ENCODE results near the gene GPR152. TPM values are rescaled to one million over a fixed set of nuclear protein-coding genes. Genes with fewer than 3 reads are reported as not detected.

GPR152 gene
- total and polyA plus RNA-seq, 2 donors (not counting 3 experiments of a cell fraction or from before 2014, with no cell fraction given): not detected

- no peaks in the 10 kb centered on the region for H3K79me2 ChIP-seq (ENCODE audit: control insufficient read depth, insufficient read depth, low read length)
- intact Hi-C loops (cut with micrococcal nuclease): no loop called here
- no peak overlapping the region for H3K9ac ChIP-seq (replicated peaks; ENCODE audit: extremely low read depth, insufficient read depth, low read length)
- POLR2A ChIA-PET: no interaction called here
- H3K9me1 ChIP-seq (replicated peaks; ENCODE audit: control insufficient read depth, extremely low read depth, insufficient read depth, low read length): no peaks in the 10 kb centered on the region
- FAIRE-seq (no peak), DNase-seq (ENCODE audit: low read depth, low spot score) (no peak)
- H3K27me3 ChIP-seq (ENCODE audit: control insufficient read depth in 2 of 2, insufficient read depth in 2 of 2, low read length in 2 of 2): no peaks in the 10 kb centered on the region
- H3K9me3 ChIP-seq (replicated peaks; ENCODE audit: control insufficient read depth, insufficient read depth, low read length): no peaks in the 10 kb centered on the region
- no peaks in the 10 kb centered on the region for H4K20me1 ChIP-seq (replicated peaks; ENCODE audit: control insufficient read depth, extremely low read depth, insufficient read depth, low read length)
- H3K4me3 ChIP-seq (replicated peaks in 1 of 3; ENCODE audit: insufficient read depth in 1 of 3, low read depth in 1 of 3, low read length in 3 of 3): no peak overlapping the region
- H3K4me2 ChIP-seq (ENCODE audit: insufficient read depth, low read length): no peak overlapping the region
- H3K4me1 ChIP-seq (ENCODE audit: control insufficient read depth, extremely low read depth, insufficient read depth, low read length): no peaks in the 10 kb centered on the region
- dilution Hi-C loops (cut with MboI; ENCODE audit: extremely low pct_ligation_motif_present, low sequenced_read_pairs): no loop called here
- TF ChIP-seq CTCF (IDR thresholded peaks at IDR 0.05; ENCODE audit: extremely low read depth in 1 of 2, insufficient read depth in 1 of 2, low read depth in 1 of 2, low read length in 2 of 2) (no peak), GATA2 (IDR thresholded peaks at IDR 0.05; ENCODE audit: insufficient read depth, insufficient read length, low read depth, low read length) (no peak), JUN (IDR thresholded peaks at IDR 0.05; ENCODE audit: borderline replicate concordance, insufficient read depth, insufficient read length, low read depth) (no peak), FOS (IDR thresholded peaks at IDR 0.05; ENCODE audit: borderline replicate concordance, insufficient read depth, low read length) (no peak), MYC (IDR thresholded peaks at IDR 0.05; ENCODE audit: low read depth, low read length) (no peak), MAX (IDR thresholded peaks at IDR 0.05; ENCODE audit: insufficient read depth, insufficient read length) (no peak), POLR2A (IDR thresholded peaks at IDR 0.05; ENCODE audit: low read depth, low read length) (no peak), POLR2AphosphoS5 (IDR thresholded peaks at IDR 0.05; ENCODE audit: insufficient read depth, low read depth, low read length) (no peak), EZH2 (IDR thresholded peaks at IDR 0.05; ENCODE audit: borderline replicate concordance, low read depth, low read length, severe bottlenecking) (no peak)
- no peak overlapping the region for H3K27ac ChIP-seq (ENCODE audit: insufficient read depth, low read depth, low read length)
- CTCF ChIA-PET: no interaction called here
- BruUV-seq (replicated peaks): no TSS peak
- peaks cover 0 to 2% of the 10 kb centered on the region in 2 experiments for H3K36me3 ChIP-seq (ENCODE audit: control insufficient read depth in 2 of 2, extremely low read depth in 1 of 2, insufficient read depth in 2 of 2, low read length in 2 of 2)
- no peak overlapping the region for H2AFZ ChIP-seq (ENCODE audit: low read depth, low read length)
These were observed 43.6 kb upstream of the GPR152 start for GRCh38 chr11:67496113-67496512.

Measured in endothelial cell of umbilical vein (primary cell).